ENCODE data around the gene CLDN20.

GRCh38 chr6:155241966-155242365 is 21.8 kb upstream of the CLDN20 start:
- TF ChIP-seq CTCF (IDR thresholded peaks at IDR 0.05; ENCODE audit: low read depth, low read length) (no peak), EZH2phosphoT487 (IDR thresholded peaks at IDR 0.05; ENCODE audit: low read depth) (no peak)

Data from OCI-LY3 (cell line).